ENCODE results near the gene FKBP5. TPM values are rescaled to one million over a fixed set of nuclear protein-coding genes. Genes with fewer than 3 reads are reported as not detected.
"Not testable (repeated sequence)": the region's sequence is repeated elsewhere in the genome, so short reads cannot be mapped to it uniquely, and the experiment has no call there.

Gene FKBP5
- total RNA-seq, 3 donors from 2014 or later, result 167 to 970 (median 266) TPM

- TF ChIP-seq CTCF (IDR thresholded peaks at IDR 0.05), result no peak
- no peak for TF ChIP-seq POLR2AphosphoS5 (IDR thresholded peaks at IDR 0.05)
- DNase-seq (ENCODE audit: low spot score in 2 of 2), result no peak
- H3K36me3 ChIP-seq, result no peaks in the 10 kb centered on the region
- no peak overlapping the region for H3K27ac ChIP-seq
- no peaks in the 10 kb centered on the region for H3K4me1 ChIP-seq
- no peak overlapping the region for H3K4me3 ChIP-seq
- H3K27me3 ChIP-seq, result no peaks in the 10 kb centered on the region
- intact Hi-C loops (cut with DNase I; ENCODE audit: low total_unique reads), result no loop called here
- H3K9me3 ChIP-seq, result no peaks in the 10 kb centered on the region
These were observed 17.8 kb upstream of the FKBP5 start for GRCh38 chr6:35706468-35706867.

- TF ChIP-seq POLR2A (IDR thresholded peaks at IDR 0.05) (no peak), POLR2AphosphoS5 (IDR thresholded peaks at IDR 0.05) (no peak), CTCF (IDR thresholded peaks at IDR 0.05) (no peak)
- intact Hi-C loops (cut with DNase I; ENCODE audit: low total_unique reads), result no loop called here
- H3K4me3 ChIP-seq, result no peak overlapping the region
- no peaks in the 10 kb centered on the region for H3K9me3 ChIP-seq
- H3K27ac ChIP-seq, result no peak overlapping the region
- DNase-seq (ENCODE audit: low spot score in 2 of 2), result no peak
- no peaks in the 10 kb centered on the region for H3K27me3 ChIP-seq
- H3K36me3 ChIP-seq, result no peaks in the 10 kb centered on the region
- no peaks in the 10 kb centered on the region for H3K4me1 ChIP-seq
These were observed 14.8 kb upstream of the FKBP5 start for GRCh38 chr6:35703554-35703953.

GRCh38 chr6:35698858-35699257 lies 10.1 kb upstream of the FKBP5 start:
- Histone ChIP-seq H3K27ac (no peak overlapping the region), H3K27me3 (no peaks in the 10 kb centered on the region), H3K36me3 (no peaks in the 10 kb centered on the region), H3K4me3 (no peak overlapping the region), H3K4me1 (no peaks in the 10 kb centered on the region), H3K9me3 (no peaks in the 10 kb centered on the region)
- no peak for DNase-seq (ENCODE audit: low spot score in 2 of 2)
- no peak for TF ChIP-seq CTCF (IDR thresholded peaks at IDR 0.05)
- TF ChIP-seq POLR2AphosphoS5 (IDR thresholded peaks at IDR 0.05), result no peak
- no peak for TF ChIP-seq POLR2A (IDR thresholded peaks at IDR 0.05)
- intact Hi-C loops (cut with DNase I; ENCODE audit: low total_unique reads), result no loop called here

- H3K9me3 ChIP-seq; DNase-seq (ENCODE audit: low spot score in 2 of 2); H3K4me1 ChIP-seq; H3K4me3 ChIP-seq; intact Hi-C loops (cut with DNase I; ENCODE audit: low total_unique reads); H3K27ac ChIP-seq; H3K27me3 ChIP-seq; H3K36me3 ChIP-seq: not testable (repeated sequence)
These were observed 9.7 kb upstream of the FKBP5 start for GRCh38 chr6:35698430-35698829.

- peaks cover 5 to 6% of the 10 kb centered on the region in 2 donors for H3K4me1 ChIP-seq
- H3K9me3 ChIP-seq, result no peaks in the 10 kb centered on the region
- H3K27me3 ChIP-seq, result no peaks in the 10 kb centered on the region
- no peak for DNase-seq (ENCODE audit: low spot score in 2 of 2)
- H3K4me3 ChIP-seq, result no peak overlapping the region
- H3K36me3 ChIP-seq, result no peaks in the 10 kb centered on the region
- intact Hi-C loops (cut with DNase I; ENCODE audit: low total_unique reads), result no loop called here
- TF ChIP-seq POLR2AphosphoS5 (IDR thresholded peaks at IDR 0.05), result no peak
- no peak for TF ChIP-seq POLR2A (IDR thresholded peaks at IDR 0.05)
- no peak for TF ChIP-seq CTCF (IDR thresholded peaks at IDR 0.05)
- H3K27ac ChIP-seq, result no peak overlapping the region
These were observed 5.7 kb upstream of the FKBP5 start for GRCh38 chr6:35694462-35694861.
